ENCODE data around the gene TREML2.
"Not testable (repeated sequence)": the region's sequence is repeated elsewhere in the genome, so short reads cannot be mapped to it uniquely, and the experiment has no call there.

The TREML2 gene

DNA sequence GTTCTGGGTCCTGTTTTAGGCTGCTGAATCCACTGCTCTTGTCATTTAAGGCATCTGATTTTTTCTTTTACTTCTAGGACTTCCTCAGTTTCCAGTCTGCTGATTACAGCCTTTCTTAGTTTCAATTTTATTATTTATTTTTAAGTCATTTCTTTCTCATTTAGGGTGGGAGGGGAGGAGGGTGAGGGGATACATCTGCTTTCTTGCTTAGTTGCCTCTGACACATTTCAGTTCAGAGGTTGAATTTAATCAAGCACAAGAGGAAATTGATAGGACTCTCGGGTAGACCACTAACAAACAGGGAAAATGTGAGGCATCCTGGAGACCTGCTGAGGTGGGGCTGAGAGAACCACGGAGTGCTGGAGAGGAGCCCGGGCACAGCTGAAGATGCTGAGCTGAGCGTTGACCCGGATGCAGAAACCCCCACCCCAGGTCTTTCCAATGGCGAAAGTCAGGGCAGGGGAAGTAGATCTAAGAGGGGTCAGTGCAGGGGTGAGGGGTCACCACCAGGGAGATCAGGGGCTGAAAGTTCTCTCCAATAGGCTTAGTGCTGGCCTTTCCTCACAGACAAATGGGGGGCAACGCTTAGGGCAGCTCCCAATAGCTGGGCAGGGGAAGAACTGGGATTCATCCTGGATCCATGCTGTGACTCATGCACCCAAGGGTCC is 7.6 kb upstream of the TREML2 start:
- DNase-seq: no peak

DNA sequence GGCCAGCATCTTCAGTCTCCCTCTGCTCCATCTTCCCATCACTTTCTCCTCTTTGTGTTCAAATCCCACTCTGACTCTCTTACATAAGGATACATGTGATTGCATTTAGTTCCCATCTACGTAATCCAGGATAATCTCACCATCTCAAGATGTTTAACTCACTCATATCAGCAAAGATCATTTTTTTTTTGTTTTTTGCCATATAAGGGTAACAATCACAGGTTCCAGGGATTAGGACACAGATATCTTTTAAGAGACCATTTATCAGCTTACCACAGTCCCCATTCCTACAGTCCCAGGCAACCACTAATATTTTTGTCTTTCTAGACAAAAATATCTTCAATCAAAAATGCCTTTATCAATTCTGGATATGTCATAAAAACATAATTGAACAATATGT is 3.2 kb upstream of the TREML2 start:
- DNase-seq: no peak

DNA sequence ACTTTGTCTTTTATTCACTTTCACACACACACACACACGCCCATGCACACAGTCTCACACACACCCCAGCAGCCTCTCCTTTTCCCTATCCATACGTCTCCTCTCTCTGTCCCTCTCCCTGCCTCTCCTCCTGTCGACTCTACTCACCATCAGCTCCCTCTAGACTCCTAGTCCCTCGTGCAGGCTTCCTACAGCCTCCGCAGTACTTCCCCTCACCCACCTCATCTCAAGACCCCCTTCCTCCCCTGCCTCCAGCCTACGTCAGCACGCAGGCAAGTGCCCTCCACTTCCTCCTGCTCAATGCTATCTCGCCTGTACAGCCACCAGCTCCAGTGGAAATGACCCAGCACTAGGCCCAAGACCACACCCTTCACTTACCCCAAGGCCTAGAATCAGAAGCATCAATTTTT is 820 bp upstream of the TREML2 start:
- DNase-seq: no peak

DNA sequence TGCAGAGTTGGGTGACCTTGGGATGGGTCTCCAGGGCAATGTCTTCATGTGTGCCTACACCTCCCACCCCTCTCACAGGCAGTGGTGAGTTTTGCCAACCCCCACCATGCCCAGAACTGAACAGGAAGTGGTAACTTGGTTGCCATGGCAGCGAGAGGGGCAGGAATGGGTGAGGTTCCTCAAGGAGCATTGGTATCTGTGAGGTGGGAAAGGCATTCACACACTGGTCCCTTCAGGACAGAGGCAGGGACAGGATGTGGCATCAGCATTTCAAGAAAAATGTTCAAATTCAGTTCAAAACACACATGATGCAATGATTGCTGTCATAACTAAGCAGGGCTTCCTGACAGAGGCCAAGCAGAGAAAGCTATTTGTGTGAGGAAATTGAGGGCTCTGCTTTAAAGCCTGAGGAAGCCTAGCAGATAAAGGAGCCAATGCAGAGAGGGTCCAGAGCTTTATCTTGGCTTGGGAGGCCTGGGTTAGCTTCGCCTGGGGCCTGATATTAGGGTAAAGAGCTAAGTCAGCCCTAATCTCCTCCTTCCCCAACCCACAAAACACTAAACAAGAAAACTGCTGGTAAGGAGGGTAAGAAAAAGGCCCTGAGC is 551 bp downstream of the TREML2 start:
- peak; percentile 52 for DNase-seq

DNA sequence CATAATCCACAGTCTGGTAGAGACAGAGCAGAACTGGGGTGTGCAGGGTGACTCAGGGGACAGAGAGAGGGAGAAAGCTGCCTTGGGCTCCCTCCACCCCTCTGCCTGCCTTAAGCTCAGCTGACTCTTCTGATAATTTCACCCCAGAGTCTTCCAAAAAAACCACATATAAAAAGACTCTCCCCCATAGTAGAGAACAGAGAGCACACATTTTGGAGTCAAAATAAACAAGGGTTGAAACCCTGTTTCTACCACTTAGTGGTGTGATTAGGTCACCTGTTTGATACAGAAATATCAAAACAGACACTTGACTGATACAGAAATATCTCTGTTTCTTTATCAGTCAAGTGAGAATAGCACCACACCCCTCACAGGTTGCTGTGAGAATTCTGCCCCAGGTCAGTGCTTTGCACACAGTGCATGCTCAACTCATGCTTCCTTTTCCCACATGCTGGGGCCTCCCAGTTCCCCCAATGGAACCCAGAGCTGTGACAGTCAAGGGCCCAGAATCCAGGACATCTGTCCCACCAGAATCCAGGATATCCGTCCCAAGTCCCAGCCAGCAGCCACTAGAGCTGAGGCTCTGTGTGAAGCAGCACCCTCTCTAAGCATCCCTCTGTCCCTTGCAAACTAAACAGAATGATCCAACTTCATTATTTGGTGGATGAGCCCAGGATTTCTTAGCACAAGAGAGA is 1.2 kb downstream of the TREML2 start:
- peak; percentile 39 for DNase-seq

DNA sequence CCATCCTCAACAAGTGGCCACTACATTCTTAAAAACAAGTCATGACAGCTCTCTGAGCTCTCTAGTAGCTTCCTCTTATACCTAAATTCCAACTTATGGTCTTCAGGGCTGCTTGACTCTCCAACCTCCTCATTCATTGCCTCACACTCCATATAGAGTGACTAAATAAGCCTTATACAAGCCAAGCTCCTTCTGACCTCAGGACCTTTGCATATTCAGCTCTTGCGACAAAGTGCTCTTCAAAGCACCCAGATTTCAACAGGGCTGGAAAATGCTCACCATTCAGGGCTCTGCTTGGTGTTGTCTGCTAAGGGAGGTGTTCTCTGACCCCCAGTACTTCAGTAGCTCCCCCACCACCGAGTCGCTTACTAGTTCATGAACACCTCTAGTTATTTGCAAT is 3.7 kb downstream of the TREML2 start:
- DNase-seq: no peak

DNA sequence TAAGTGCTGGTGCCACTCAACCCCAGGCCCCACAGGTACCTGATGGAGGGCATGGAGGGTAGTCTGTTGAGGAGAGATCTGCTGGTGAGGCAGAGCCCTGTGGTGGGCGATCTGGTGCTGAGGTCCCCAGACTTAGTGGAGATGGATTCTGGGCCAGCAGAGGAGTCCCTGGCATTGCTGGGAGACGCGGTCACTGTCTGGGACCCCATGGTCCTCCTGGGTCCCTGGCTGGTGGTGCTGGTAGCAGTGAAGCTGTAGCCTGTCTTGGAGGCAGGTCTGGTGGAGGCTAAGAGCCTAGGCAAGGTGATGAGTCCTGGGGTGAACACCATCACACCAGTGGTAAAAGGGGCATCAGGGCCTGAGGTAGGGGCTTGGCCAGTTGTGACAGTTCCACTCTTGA is 6.6 kb downstream of the TREML2 start:
- no peak for DNase-seq

DNA sequence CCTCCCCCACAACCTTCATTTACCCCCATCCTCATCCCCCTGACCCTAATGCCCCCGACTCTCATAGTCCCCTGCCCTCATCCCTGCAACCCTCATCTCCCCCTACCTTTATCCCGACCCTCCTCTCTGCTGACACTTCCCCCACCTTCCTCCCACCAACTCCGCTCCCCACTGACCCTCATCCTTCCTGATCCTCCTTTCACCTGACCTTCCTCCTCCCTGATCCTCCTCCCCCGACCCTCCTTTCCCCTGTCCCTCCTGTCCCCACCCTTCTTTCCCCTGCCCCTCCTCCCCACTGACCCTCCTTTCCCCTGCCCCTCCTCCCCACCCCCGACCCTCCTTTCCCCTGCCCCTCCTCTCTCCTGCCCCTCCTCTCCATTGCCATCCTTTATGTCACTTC is 7.1 kb downstream of the TREML2 start:
- no peak for DNase-seq

DNA sequence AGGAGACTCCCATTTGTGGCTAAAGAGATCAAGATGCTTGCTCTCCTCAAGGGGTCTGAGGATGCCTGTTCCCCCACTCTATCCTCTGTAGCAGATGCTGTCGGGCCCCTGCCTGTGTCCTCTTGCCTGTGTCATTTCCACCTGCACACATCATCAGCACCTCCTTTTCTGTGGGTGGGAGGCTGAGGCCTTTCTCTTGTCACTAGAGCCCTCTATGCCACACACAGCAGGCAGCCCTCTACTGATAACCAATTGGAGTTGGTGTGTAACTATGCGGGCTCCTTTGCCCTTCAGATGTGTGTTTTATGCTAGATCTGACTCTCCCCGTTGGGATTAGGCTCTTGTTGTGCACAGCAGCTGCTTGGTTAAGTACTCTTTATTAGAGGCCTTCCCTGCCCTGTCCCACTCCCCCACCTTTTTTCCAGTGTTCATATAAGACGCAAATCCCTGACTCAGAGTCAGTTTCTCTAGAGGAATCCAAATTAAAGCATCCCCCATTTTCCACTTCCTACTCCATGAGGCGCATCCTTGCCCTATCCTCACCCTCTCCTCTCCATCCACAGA is 7.7 kb downstream of the TREML2 start:
- DNase-seq: no peak

DNA sequence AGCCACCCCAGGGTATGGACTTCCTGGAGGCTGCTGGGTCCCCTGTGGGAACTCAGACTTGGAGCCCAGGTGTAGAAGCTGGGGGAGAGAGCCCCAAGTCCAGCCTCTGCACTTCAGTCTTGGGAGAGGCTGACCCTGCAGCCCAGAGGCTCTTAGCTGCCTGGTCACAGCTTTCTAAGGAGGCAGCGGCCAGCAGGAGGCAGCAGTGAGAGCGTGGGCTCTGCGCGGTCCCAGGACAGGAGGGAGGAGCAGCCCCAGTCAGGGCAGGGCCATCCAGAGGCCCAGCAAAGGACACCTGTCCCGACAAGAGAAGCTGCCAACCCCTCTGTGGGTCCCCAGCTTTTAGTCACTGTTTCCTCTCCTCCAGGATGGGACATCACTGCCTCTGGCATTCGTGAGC is 9.4 kb downstream of the TREML2 start:
- peak; percentile 37 for DNase-seq

DNA sequence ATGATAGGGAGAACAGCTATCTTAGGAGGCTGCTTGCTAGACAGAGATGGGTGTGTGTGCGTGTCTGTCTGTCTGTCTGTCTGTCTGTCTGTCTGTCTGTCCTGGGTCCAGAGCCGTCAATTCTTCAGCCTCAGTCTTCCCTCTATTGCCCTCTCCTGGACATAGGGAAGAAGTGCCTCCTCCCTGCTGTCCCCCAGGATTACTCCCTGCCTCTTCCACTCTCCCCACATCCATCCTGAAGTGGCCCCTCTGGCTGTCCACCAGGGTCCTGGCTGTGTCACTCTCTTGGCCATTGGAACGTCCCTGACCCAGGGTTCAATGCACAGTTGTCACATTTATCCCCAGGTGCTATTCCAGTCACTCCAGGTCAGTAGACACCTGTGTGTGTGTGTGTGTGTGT is 10.2 kb downstream of the TREML2 start:
- no peak for DNase-seq

DNA sequence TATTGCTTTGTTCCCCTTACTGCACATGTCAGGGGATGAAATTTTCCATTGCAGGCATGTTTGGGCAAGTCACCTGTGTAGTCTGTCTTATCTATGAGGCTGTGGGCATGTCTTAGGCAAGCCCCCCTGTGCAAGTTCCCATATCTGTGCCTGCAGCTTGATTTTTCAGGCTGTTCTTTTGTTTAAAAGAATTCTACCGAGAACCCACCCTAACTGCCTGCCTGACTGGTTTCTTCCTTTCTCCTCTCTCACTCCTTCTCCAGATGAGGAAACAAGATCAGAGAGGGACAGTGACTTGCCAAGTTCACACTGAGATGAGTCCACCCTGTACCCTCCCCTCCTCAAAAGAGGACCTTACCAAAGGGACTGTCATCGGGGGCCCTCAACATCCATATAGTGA is 11.0 kb downstream of the TREML2 start:
- no peak for DNase-seq

DNA sequence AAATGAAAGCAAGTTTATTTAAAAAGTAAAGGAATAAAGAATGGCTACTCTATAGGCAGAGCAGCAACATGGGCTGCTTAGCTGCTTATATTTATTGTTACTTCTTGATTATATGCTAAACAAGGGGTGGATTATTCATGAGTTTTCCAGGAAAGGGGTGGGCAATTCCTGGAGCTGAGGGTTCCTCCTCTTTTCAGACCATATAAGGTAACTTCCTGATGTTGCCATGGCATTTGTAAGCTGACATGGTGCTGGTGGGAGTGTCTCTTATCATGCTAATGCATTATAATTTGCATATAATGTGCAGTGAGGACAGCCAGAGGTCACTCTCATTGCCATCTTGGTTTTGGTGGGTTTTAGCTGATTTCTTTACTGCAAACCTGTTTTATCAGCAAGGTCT is 11.9 kb downstream of the TREML2 start:
- not testable (repeated sequence) for DNase-seq

DNA sequence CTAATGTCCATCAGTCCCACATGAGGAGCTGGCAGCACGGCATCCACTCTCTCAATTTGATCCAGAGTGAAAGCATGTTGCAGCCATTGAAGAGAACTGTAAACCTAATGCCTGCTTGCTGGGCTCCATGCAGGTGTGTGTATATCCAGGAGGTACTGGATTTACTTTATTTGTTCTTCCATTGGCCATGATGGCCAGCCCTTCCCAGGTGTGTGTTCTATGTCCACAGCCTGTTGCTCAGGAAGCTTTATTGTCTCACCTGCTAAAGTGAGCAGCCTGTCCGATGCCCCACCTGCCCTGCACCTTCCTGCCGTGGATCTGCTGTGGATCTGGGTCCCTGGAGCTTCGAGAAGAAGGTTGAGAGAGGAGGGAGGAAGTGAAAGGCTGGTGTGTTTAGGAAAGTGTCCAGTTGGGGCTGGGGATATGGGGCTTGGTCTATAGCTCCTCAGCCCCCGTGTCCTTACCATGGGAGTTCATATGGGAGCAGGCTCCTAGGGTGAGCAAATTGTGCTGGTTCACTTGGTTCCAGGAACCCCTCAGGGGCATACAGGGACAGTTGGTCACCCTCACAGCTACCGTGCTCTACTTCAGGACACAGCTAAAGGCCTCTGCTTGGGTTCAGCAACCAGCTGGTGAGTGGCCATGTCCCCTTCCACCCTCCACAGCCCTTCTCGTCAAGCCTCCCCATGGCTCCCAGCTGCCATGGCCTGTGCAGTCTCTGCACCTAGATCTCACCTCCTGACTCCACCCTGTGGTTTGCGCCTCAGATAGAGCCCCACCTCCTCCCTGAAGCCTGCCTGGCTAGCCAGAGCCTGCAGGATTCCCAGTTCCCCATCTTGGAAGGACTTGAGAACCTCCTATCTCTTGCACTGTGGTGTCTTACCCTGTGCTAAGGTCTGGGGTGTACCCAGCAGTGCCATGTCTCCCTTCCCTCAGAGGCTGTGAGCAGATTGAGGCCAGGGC is 12.7 kb downstream of the TREML2 start:
- no peak for DNase-seq

DNA sequence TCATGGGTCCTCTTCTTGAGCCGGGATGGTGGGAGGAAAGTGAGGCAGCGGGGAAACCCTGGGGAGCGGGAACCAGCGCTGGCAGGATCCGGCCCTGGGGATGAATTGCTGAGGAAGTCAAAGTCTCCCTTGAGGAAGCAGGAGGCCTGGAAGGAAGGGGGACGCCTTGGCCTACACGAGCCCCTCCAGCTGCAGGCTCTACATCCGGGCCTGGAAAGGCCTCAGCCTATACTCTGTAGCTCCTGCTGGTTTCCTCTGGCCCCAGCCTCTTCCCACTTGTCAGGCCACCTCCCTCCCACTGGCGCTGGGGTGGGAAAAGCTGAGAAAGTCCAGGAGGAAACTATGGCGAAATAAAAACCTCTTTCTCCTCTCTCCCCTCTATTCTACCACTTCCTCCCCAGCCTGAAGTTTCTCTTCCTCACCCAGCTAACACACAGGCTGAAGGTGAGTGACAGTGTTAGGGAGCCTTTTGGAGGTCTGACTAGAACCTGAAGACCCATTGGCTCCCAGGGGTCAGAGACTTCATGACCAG is 14.9 kb downstream of the TREML2 start:
- no peak for DNase-seq

DNA sequence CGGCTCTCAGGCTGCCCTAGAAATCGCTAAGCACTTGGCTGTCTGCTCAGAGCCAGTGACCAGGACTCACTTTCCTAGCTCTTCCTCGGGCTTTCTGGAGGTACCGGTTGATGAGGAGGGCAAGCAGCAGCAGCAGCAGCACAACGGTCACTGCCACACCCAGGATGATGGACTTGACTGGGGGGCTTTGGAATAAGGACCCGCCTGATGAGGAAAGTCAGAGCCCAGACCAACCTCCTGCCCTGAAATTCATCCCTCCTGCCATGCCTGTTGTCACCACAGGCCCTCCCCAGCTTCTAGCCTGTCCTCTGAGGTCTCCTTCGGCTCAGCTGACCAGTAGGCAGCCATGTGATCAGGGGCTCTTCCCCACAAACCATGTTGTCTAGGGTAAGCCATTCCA is 16.2 kb downstream of the TREML2 start:
- DNase-seq: no peak

DNA sequence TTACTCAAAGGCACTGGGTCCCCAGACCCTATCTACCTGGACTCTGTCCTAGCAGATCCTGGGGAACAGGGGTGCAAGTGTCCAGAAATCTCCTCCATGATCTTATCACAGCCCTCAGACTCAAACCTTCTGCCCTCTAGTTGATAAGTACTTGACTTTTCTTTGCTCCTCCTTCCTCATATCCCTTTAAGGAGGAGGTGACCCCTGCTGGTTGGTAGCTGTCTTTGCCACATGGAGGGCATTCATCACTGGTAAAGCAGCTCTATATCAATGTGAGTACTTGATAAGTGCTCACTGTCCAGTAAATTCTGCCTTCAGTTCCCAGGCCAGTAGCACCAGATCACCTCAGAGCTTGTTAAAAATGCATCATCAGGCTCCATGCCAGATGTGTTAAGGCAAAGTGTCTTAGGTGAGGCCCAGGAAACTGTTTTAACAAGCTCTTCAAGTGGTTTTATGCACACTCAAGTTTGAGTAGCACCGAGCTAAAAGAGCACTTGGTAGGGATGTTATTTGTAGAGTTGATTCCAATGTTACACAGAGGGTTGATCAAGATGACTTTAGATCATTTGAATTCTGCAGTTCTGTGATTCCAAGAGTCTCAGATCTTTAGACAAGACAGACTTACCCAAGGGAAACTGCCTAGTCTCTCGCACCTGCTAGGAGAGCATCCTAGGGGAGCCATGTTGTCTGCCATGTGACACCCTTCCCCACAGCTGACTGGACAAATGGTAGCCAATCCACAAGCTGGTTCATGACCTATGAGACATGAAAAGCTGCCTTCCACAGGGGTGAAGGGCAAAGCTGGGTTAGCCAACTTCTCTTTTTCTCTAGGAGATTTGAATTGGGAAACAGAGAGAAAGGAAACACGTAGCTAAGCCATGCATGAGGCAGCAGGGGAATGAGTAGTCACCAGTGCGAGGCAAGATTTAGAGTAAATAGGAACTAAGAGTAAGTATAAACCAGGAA is 18.6 kb downstream of the TREML2 start:
- peak; percentile 58 for DNase-seq

DNA sequence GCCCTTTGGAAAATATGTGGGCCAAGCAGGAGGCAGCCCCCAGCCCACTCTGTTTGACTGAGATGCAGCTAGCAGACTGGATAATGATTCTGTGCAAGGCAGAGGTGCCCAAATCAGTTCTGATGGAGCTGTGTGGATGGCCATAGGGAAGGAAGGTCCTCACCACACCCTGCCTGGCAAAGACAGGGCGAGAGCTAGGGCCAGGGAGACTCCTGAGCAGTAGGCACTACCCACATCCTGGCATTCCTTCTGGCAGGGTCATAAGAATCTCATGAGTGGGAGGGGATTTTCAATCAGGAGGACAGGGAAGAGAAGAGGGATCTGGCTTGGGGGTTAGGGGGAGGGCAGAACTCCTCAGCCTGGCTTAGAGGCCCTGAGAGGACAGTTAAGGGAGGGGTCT is 19.4 kb downstream of the TREML2 start:
- DNase-seq: no peak

DNA sequence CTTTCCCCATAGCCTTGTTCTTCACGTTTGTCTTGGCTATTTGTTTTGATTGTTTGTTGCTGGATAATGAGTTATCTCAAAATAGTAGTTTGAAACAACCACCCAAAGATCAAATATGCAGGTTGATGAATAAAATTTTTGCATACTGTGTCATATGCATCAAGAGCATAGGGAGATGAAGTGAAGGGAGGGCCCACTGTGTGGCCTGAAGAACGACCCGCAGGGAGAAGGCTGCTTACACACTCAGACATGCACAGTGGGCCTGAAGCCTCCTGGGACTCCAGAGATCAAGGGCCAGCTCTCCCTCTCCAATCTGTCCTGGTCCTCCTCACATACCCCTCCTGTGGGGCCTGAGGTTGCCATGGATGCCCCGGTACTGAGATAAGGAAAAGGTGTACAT is 21.8 kb downstream of the TREML2 start:
- DNase-seq: no peak

DNA sequence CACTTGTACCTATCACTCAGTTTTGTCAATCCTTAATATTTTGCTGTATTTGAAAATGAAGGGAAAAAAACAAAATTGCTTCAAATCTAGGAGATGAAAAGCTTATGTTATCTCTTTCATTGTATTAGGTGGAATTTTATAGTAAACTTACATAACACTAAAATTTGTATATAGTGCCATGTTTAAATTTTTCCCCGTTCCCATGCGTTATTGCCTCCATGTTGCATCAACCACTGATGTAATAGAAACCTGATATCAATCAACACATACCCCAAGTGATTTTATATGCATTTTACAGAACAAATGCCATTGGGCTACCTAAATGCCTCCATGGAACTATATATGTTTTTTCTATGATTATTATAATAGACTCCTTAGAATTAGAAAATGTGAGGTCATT is 23.3 kb downstream of the TREML2 start:
- DNase-seq: no peak

DNA sequence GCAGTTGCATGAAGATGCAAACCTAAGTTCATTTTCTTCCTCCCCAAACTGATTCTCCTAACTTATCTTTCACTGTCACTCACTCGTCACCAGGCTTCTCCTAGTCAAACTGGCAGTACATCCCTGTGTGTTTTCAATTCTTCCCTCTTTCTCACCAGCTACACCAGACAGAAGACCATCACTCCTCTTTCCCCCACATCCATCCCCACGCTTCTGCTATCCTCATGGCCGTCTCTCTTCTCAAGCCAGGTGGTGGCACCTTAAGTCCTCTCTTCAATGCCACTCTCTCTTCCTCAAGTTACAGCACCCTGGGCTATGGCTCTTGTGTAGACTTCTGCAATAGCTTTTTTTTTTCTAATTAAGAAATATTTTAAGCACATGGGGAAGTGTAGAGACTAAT is 23.7 kb downstream of the TREML2 start:
- no peak for DNase-seq

DNA sequence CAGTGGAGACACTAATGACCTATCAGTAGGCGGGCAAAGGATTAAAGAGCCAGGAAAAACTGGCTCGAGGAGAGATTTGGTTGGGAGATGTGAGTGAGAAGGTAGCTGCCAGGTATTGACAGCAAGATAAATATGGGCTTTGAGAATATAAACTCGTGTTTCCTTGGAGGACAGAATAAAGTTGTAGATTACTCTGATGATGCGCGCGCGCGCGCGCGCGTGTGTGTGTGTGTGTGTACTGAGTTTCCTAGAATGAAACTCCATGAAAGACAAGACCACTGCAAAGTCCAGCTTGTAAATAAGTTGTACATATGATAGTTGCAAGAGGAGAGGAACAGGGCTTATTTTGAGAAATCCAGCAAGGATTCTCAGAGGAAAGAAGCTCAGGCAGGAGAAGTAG is 24.8 kb downstream of the TREML2 start:
- DNase-seq: no peak

All from stimulated activated CD4-positive, alpha-beta T cell treated with anti-CD3 and anti-CD28 coated beads, Interleukin-1b, Interleukin-23, amount 100 ng/mL, for 48 hours (primary cell).